ENCODE data around the gene RAI1. TPM values are rescaled to one million over a fixed set of nuclear protein-coding genes. Genes with fewer than 3 reads are reported as not detected.

The RAI1 gene
- total and polyA plus RNA-seq, 2 of the 13 experiments (the other 11 are each of a cell fraction or from before 2014, with no cell fraction given), result 3.4 to 5.2 TPM

GRCh38 chr17:17811381-17812210, 130.3 kb downstream of the RAI1 start (continued):
- TF ChIP-seq RXRB (CRISPR knock-in tag; IDR thresholded peaks at IDR 0.05; ENCODE audit: borderline replicate concordance) (peak; percentile 26; the same call in 1 of the 2 replicates), SALL1 (CRISPR knock-in tag; IDR thresholded peaks at IDR 0.05) (peak; percentile 35; the same call in 1 of the 2 replicates), HOMEZ (CRISPR knock-in tag; IDR thresholded peaks at IDR 0.05; ENCODE audit: low read depth) (peak; percentile 74), POGZ (CRISPR knock-in tag; IDR thresholded peaks at IDR 0.05) (no peak), ZNF44 (CRISPR knock-in tag; IDR thresholded peaks at IDR 0.05) (no peak), NR2F6 (IDR thresholded peaks at IDR 0.05) (no peak), NR2F6 (CRISPR knock-in tag; IDR thresholded peaks at IDR 0.05) (peak; percentile 61; the same call in 1 of the 2 replicates), POLR2G (IDR thresholded peaks at IDR 0.05; ENCODE audit: low read depth, low read length) (0 out of 2 replicates have a peak, but pooled peaks have one; percentile 10), SPEN (CRISPR knock-in tag; IDR thresholded peaks at IDR 0.05; ENCODE audit: low read depth) (0 out of 2 replicates have a peak, but pooled peaks have one; percentile 25), TRIM22 (IDR thresholded peaks at IDR 0.05) (no peak), YY1 (IDR thresholded peaks at IDR 0.05; ENCODE audit: insufficient read depth, insufficient replicate concordance, low read depth, low read length) (no peak), ARID4A (CRISPR knock-in tag; IDR thresholded peaks at IDR 0.05; ENCODE audit: borderline replicate concordance) (peak; percentile 42; the same call in 1 of the 2 replicates), PHF5A (CRISPR knock-in tag; IDR thresholded peaks at IDR 0.05; ENCODE audit: low read depth, unreplicated experiment) (peak; percentile 32), GTF3A (CRISPR knock-in tag; conservative IDR thresholded peaks at IDR 0.05) (no peak), ZNF670 (CRISPR knock-in tag; IDR thresholded peaks at IDR 0.05; ENCODE audit: borderline replicate concordance) (no peak), POLR2A (IDR thresholded peaks at IDR 0.05; ENCODE audit: insufficient read depth in 1 of 2, low read depth in 2 of 2, low read length in 2 of 2) (peak in 1 of 2 experiments; percentile 42; a peak in 2 of 4 replicates), RARA (CRISPR knock-in tag; IDR thresholded peaks at IDR 0.05) (peak; percentile 63), ZBTB46 (CRISPR knock-in tag; IDR thresholded peaks at IDR 0.05; ENCODE audit: borderline replicate concordance) (no peak), CHD2 (IDR thresholded peaks at IDR 0.05; ENCODE audit: low read depth, low read length) (no peak), HNF4A (CRISPR knock-in tag; IDR thresholded peaks at IDR 0.05) (no peak), SAP130 (CRISPR knock-in tag; IDR thresholded peaks at IDR 0.05; ENCODE audit: low read depth) (peak; percentile 65), FIP1L1 (IDR thresholded peaks at IDR 0.05; ENCODE audit: borderline replicate concordance, insufficient read depth, low read depth, low read length) (no peak)

Data from HepG2 (cell line).